Lung (tissue), 12 donors: ENCODE results near the gene MUC4. TPM values are rescaled to one million over a fixed set of nuclear protein-coding genes. Genes with fewer than 3 reads are reported as not detected.
A peak's percentile ranks its signal among the peaks of the same experiment; 100 is the strongest.

Experiments used
- ATAC-seq: fragments of 200-7000 bp; cut with Tn5 transposase; one replicate; pipeline ENCODE4 v1.9.1; 2020; ENCODE audit warnings: moderate number of reproducible peaks; ENCODE audit not compliant: insufficient read depth, low FRiP score
- DNase-seq, 3 donors: peaks; one replicate each; pipeline ENCODE4 v3.0.0-alpha.2; 2013 to 2017
- H3K27ac ChIP-seq, 2 donors: one replicate each; pipeline ENCODE4 v1.5.1; 2013; ENCODE audit warnings: mild to moderate bottlenecking in 2 of 2, moderate library complexity in 2 of 2, control low read depth in 1 of 2, inconsistent platforms in 1 of 2, low read depth in 1 of 2, low read length in 1 of 2
- H3K27me3 ChIP-seq, 3 donors: one replicate each; pipeline ENCODE4 v1.5.1; 2013; ENCODE audit warnings: low read length in 2 of 3; ENCODE audit not compliant: control insufficient read depth in 3 of 3, insufficient read depth in 3 of 3
- H3K36me3 ChIP-seq, 4 donors: one replicate each; pipeline ENCODE4 v1.5.1; 2013; ENCODE audit warnings: low read length in 4 of 4, mild to moderate bottlenecking in 1 of 4, moderate library complexity in 1 of 4; ENCODE audit not compliant: control insufficient read depth in 4 of 4, insufficient read depth in 4 of 4
- H3K4me1 ChIP-seq, 5 donors: one replicate each; pipeline ENCODE4 v1.5.1; 2013; ENCODE audit warnings: low read length in 5 of 5, mild to moderate bottlenecking in 2 of 5, moderate library complexity in 1 of 5; ENCODE audit not compliant: control insufficient read depth in 5 of 5, insufficient read depth in 5 of 5
- H3K4me3 ChIP-seq: one replicate; pipeline ENCODE4 v1.5.1; 2013; ENCODE audit warnings: mild to moderate bottlenecking, control low read depth, moderate library complexity
- H3K9ac ChIP-seq, 2 donors: one replicate each; pipeline ENCODE4 v1.5.1; 2013; ENCODE audit warnings: low read length in 2 of 2, control low read depth in 1 of 2; ENCODE audit not compliant: insufficient read depth in 1 of 2
- H3K9me3 ChIP-seq, 4 donors: one replicate each; pipeline ENCODE4 v1.5.1; 2013; ENCODE audit warnings: low read length in 3 of 4, mild to moderate bottlenecking in 1 of 4, moderate library complexity in 1 of 4; ENCODE audit not compliant: control insufficient read depth in 4 of 4, insufficient read depth in 3 of 4
- WGBS, 2 donors: extraction: QIAGEN DNeasy Blood & Tissue Kit; methylation state at CpG; one replicate each; pipeline ENCODE4 v1.1.7; 2013; 5-methylcytosine and 5-hydroxymethylcytosine counted together
- polyA plus RNA-seq, 2 donors: library from polyadenylated mRNA; stranded (reverse); fragments of 200-250 nt; gene quantifications; one replicate each; pipeline ENCODE4 v1.2.1, GENCODE V29; 2013
- total RNA-seq, 2 donors: library from RNA; depleted of rRNA in 1 of 2; stranded (reverse); fragments of >200 nt in 1 of 2; gene quantifications; one replicate each; pipeline ENCODE4 v1.2.1, GENCODE V29; 2014 to 2021
- TF ChIP-seq, protein P1 (sequence below): IDR thresholded peaks from 2 replicates; pipeline ENCODE4 v1.5.1; 2012; ENCODE audit warnings: mild to moderate bottlenecking; ENCODE audit errors: control extremely low read depth, extremely low read depth
- donor health status: control.
- donor health status: control.
- donor health status: Bipolar disorder and iron deficiency.
- donor health status: healthy.
- donor health status: DM: yes; HTN: yes; CAD: no.

MUC4 gene
- total and polyA plus RNA-seq, 4 donors = 10.0 to 56.0 (median 21.9) TPM

DNA sequence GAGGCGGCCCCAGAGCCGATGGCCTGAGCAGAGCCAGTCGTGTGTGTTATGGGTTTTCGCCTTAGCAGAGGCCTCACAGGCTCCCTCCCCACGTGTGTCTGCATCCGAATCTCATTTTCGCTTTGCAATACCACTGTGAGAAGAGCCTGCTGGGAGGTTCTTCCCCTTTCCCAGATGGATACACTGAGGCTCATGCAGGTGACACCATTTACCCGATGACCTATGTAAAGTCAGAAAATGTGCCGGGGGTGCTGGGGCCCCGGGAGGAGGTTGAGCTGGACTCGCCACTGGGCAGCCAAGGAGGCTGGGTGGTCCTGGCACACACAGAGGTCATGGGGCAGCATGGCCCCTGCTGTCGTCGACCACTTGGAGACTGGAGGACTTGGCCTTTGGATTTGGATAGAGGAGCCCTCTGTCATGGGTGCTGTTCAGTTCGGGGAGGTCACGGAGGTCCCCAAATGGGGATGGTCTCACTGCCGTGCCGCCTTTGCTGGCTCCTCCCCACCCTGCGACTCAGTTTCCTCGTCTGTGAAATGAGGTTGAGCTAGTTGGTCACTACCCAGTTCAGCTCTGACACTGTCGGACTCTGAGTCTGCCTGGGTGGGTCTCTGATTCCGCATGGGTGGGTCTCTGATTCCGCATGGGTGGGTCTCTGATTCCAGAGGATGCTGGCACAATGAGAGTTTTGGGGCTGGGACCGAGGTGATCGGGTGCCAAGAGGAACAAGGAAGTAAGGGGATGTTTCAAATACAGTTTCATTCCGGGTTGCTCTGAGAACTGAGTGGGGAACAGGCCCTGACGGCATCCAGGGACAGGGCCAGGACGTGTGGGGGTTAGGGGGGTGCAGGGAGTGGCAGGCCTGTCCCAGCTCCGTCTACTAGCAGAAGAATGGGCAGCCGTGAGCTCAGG is 23.2 kb upstream of the MUC4 start:
- ATAC-seq = no peak
- TF ChIP-seq, protein P1, sequence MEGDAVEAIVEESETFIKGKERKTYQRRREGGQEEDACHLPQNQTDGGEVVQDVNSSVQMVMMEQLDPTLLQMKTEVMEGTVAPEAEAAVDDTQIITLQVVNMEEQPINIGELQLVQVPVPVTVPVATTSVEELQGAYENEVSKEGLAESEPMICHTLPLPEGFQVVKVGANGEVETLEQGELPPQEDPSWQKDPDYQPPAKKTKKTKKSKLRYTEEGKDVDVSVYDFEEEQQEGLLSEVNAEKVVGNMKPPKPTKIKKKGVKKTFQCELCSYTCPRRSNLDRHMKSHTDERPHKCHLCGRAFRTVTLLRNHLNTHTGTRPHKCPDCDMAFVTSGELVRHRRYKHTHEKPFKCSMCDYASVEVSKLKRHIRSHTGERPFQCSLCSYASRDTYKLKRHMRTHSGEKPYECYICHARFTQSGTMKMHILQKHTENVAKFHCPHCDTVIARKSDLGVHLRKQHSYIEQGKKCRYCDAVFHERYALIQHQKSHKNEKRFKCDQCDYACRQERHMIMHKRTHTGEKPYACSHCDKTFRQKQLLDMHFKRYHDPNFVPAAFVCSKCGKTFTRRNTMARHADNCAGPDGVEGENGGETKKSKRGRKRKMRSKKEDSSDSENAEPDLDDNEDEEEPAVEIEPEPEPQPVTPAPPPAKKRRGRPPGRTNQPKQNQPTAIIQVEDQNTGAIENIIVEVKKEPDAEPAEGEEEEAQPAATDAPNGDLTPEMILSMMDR = no peak
- no peak for DNase-seq

DNA sequence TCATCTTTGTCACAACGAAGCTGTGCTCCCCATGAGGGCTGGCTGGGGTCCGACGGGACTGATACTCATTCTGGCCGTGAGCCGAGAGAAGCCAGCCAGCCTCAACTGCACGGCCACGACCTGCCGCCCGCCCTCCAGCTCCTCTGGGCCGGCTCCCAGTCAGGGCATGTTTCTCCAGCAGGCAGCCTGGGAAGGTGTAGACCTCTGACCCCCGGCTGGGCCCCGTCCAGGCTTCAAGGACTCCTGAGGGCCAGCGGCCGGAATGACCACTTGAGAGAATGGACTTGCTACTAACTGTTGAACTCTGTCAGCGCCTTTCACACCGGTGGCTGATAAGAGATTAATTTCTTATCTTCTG is 18.1 kb upstream of the MUC4 start:
- Histone ChIP-seq H3K4me1 (peaks cover 0 to 4% (median 0%) of the 10 kb centered on the region in 5 donors), H3K9me3 (no peaks in the 10 kb centered on the region), H3K9ac (no peak overlapping the region), H3K27ac (peak overlapping the region in 1 of 2 donors; percentile 66), H3K36me3 (no peaks in the 10 kb centered on the region), H3K4me3 (no peak overlapping the region), H3K27me3 (peaks cover 0 to 13% (median 0%) of the 10 kb centered on the region in 3 donors)
- peak; percentile 51 for ATAC-seq
- no peak for DNase-seq
- 64 to 87% methylated on average over 16 of the region's 16 CpGs for WGBS, 2 donors
- TF ChIP-seq, protein P1 = no peak

More for the DNA sequence above, 23.2 kb upstream of the MUC4 start:
- Histone ChIP-seq H3K27me3 (peaks cover 0 to 18% (median 0%) of the 10 kb centered on the region in 3 donors), H3K4me3 (no peak overlapping the region), H3K27ac (no peak overlapping the region), H3K4me1 (peaks cover 0 to 2% (median 0%) of the 10 kb centered on the region in 5 donors), H3K9ac (no peak overlapping the region), H3K36me3 (no peaks in the 10 kb centered on the region), H3K9me3 (peaks cover 0 to 2% (median 0%) of the 10 kb centered on the region in 4 donors)
- WGBS, 2 donors = 87 to 88% methylated on average over 29 of the region's 29 CpGs

DNA sequence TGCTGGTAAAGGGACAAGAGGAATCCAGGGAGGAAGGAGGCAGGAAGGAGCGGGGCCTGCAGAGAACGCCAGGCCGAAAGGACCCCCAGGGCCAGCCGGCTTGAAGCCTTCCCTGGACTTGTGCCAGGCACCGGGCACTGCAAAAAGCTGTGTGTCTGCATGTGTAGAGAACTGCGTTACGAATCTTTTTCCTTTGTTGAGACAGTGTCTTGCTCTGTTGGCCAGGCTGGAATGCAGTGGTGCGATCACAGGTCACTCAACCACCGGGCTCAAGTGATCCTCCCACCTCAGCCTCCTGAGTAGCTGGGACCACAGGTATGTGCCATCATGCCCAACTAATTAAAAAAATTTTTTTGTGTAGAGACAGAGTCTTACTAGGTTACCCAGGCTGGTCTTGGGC is 17.0 kb upstream of the MUC4 start:
- DNase-seq (peak in 1 of 3 donors; percentile 31), ATAC-seq (no peak)
- Histone ChIP-seq H3K27me3 (peaks cover 0 to 13% (median 0%) of the 10 kb centered on the region in 3 donors), H3K4me1 (peaks cover 0 to 6% (median 0%) of the 10 kb centered on the region in 5 donors), H3K4me3 (no peak overlapping the region), H3K9me3 (no peaks in the 10 kb centered on the region), H3K9ac (no peak overlapping the region), H3K36me3 (no peaks in the 10 kb centered on the region), H3K27ac (no peak overlapping the region)
- 68 to 81% methylated on average over 9 of the region's 9 CpGs for WGBS, 2 donors
- TF ChIP-seq, protein P1 = no peak
